HUES6 (cell line): ENCODE results near the gene LMNB1.
A peak's percentile ranks its signal among the peaks of the same experiment; 100 is the strongest.
"Not testable (repeated sequence)": the region's sequence is repeated elsewhere in the genome, so short reads cannot be mapped to it uniquely, and the experiment has no call there.

Source experiments
- H3K27ac ChIP-seq: 2 replicates; pipeline ENCODE4 v1.7.0; 2013; ENCODE audit warnings: low read depth, mild to moderate bottlenecking, low read length, inconsistent platforms
- H3K27me3 ChIP-seq: 2 replicates; pipeline ENCODE4 v1.6.1; 2013; ENCODE audit warnings: low read length; ENCODE audit not compliant: control insufficient read depth, insufficient read depth
- H3K36me3 ChIP-seq: 2 replicates; pipeline ENCODE4 v1.6.1; 2013; ENCODE audit warnings: low read length; ENCODE audit not compliant: control insufficient read depth, insufficient read depth
- H3K4me1 ChIP-seq: 2 replicates; pipeline ENCODE4 v1.6.1; 2013; ENCODE audit warnings: low read length; ENCODE audit not compliant: control insufficient read depth, insufficient read depth
- H3K4me3 ChIP-seq: 2 replicates; pipeline ENCODE4 v1.5.1; 2013; ENCODE audit warnings: low read depth, low read length
- H3K9ac ChIP-seq: one replicate; pipeline ENCODE4 v1.6.1; 2013; ENCODE audit warnings: mild to moderate bottlenecking, low read length
- H3K9me3 ChIP-seq: 2 replicates; pipeline ENCODE4 v1.6.1; 2013; ENCODE audit warnings: low read depth, low read length; ENCODE audit not compliant: control insufficient read depth, insufficient read depth

LMNB1 gene

DNA sequence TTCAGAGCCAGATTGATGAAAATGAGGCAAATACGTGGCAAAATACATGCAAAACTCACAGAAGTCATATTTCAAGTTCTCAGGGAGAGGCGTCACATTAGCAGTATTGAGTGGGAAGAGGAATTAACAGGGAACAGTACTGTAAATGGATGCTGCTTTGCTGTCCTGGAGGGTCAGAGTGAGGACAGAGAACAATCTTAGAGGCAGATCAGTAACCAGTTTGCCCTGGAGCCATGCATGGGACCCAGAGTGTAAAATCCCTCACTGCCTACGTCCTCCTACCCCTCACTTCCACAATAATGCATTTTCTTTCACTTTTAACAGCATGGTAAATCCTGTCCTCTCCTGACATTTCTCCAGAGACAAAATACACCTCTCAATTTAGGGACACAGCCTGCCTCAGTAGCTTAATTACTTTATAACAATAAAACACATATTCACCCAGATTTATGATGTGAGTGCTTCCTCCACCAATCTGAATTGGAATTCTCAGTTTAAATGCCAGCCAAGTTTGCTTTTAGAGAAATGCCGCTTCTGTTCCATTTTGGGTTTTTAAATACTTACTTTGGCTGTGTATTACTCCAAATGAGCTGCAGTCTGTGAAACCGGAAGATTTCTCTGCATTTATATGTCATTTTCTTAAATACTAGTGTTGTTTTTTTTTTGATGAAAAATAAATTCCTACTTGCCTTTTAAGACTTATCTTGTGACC lies 70.0 kb downstream of the LMNB1 start:
- no peaks in the 10 kb centered on the region for H3K27me3 ChIP-seq
- H3K4me3 ChIP-seq: peak overlapping the region; percentile 57
- no peaks in the 10 kb centered on the region for H3K36me3 ChIP-seq
- peak overlapping the region; percentile 81; the same call in 1 of the 2 replicates for H3K27ac ChIP-seq
- H3K9me3 ChIP-seq: no peaks in the 10 kb centered on the region
- peak overlapping the region; percentile 73 for H3K9ac ChIP-seq
- peaks cover 48% of the 10 kb centered on the region for H3K4me1 ChIP-seq

GRCh38 chr5:126847456-126847820 lies 70.5 kb downstream of the LMNB1 start:
- H3K4me3 ChIP-seq: no peak overlapping the region
- H3K9ac ChIP-seq: peak overlapping the region; percentile 27
- no peaks in the 10 kb centered on the region for H3K9me3 ChIP-seq
- H3K4me1 ChIP-seq: peaks cover 54% of the 10 kb centered on the region
- 0 out of 2 replicates have a peak overlapping the region, but pooled peaks have one; percentile 24 for H3K27ac ChIP-seq
- H3K27me3 ChIP-seq: no peaks in the 10 kb centered on the region
- H3K36me3 ChIP-seq: no peaks in the 10 kb centered on the region

DNA sequence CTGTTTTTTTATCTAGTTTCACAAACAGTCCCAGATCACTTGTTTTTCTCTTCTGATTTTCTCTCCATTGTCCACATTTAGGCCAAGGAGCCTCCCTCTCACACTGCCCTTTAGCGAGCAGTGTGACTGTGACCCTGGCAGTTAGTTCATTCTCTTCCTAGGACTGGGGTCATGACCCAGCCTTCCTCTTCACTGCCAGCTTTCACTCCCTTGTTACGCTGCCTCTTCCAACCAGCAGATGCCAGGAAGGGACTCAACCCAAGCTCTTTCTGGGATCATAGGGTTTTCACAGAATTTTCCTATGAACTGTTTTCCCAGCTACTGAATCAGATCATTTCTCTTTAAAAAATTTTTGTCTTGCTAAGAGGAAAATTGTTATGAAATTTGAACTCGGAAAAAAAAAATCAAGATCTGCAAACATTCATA lies 70.9 kb downstream of the LMNB1 start:
- H3K9me3 ChIP-seq: no peaks in the 10 kb centered on the region
- no peaks in the 10 kb centered on the region for H3K27me3 ChIP-seq
- no peak overlapping the region for H3K4me3 ChIP-seq
- no peaks in the 10 kb centered on the region for H3K36me3 ChIP-seq
- peak overlapping the region; percentile 27 for H3K9ac ChIP-seq
- H3K4me1 ChIP-seq: peaks cover 56% of the 10 kb centered on the region
- 0 out of 2 replicates have a peak overlapping the region, but pooled peaks have one; percentile 24 for H3K27ac ChIP-seq

DNA sequence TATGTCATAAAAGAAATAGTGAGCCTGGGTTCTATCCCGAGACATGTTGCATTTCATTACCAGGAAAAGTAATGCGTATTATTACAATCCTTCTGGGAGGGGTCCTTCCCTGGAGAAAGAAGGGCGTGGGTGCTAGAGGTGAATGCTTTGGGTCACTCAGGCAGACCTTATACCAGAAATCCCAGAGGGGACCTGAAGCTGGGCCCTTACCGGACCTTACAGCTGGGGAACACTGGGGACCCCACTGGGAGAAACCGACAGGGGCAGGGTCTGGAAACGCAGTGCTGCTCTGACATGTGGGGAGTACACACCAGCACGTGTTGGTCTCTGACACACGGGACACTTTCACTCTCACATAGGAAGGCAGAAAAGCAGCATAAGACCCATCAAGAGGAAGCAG lies 71.3 kb downstream of the LMNB1 start:
- Histone ChIP-seq H3K9ac (no peak overlapping the region), H3K27me3 (no peaks in the 10 kb centered on the region)

DNA sequence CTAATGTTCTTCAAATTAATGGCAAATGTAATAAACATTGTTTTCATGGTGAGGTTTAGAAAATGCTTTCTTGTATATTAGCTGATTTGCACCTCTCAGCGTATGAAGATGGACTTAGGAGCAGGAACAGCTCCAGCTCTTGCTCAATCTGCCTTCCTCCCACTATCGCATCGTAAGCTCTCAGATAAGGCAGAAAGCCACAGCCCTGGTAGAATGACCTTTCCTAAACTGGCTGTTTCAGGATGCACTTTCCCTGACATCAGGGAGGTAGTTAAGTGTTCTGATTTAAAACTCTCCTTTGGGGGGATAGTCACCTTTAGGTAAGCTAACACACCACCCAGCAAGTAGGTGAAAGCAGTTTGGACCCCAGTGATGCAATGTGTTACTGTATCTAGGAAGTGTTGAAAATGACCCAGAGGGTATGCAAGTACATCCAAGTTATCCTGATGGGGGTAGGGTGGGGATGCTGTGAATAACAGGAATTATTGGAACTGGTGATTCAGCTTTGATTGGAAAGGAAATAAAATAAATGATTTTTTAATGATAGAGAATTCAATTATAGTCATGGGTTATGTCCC lies 72.3 kb downstream of the LMNB1 start:
- Histone ChIP-seq H3K27me3 (no peaks in the 10 kb centered on the region), H3K9ac (no peak overlapping the region), H3K9me3 (no peaks in the 10 kb centered on the region), H3K4me3 (no peak overlapping the region), H3K4me1 (peaks cover 57% of the 10 kb centered on the region), H3K27ac (no peak overlapping the region), H3K36me3 (no peaks in the 10 kb centered on the region; the same call in 1 of the 2 replicates)

More for the DNA sequence above, 71.3 kb downstream of the LMNB1 start:
- Histone ChIP-seq H3K36me3 (no peaks in the 10 kb centered on the region), H3K4me3 (no peak overlapping the region), H3K4me1 (peaks cover 57% of the 10 kb centered on the region), H3K9me3 (no peaks in the 10 kb centered on the region), H3K27ac (no peak overlapping the region)

- no peak overlapping the region for H3K9ac ChIP-seq
- H3K36me3 ChIP-seq: peaks cover 8% of the 10 kb centered on the region
- H3K4me3 ChIP-seq: no peak overlapping the region
- peaks cover 50% of the 10 kb centered on the region for H3K4me1 ChIP-seq
- no peak overlapping the region for H3K27ac ChIP-seq
- H3K27me3 ChIP-seq: no peaks in the 10 kb centered on the region
- peaks cover 4% of the 10 kb centered on the region; the same call in 1 of the 2 replicates for H3K9me3 ChIP-seq
Measured at GRCh38 chr5:126851501-126852011, 74.6 kb downstream of the LMNB1 start.

GRCh38 chr5:126852091-126852571 lies 75.2 kb downstream of the LMNB1 start:
- H3K36me3 ChIP-seq: peaks cover 8% of the 10 kb centered on the region
- H3K4me3 ChIP-seq: no peak overlapping the region
- H3K4me1 ChIP-seq: peaks cover 47% of the 10 kb centered on the region
- peaks cover 4% of the 10 kb centered on the region; the same call in 1 of the 2 replicates for H3K9me3 ChIP-seq
- H3K27ac ChIP-seq: no peak overlapping the region
- no peak overlapping the region for H3K9ac ChIP-seq
- H3K27me3 ChIP-seq: no peaks in the 10 kb centered on the region

DNA sequence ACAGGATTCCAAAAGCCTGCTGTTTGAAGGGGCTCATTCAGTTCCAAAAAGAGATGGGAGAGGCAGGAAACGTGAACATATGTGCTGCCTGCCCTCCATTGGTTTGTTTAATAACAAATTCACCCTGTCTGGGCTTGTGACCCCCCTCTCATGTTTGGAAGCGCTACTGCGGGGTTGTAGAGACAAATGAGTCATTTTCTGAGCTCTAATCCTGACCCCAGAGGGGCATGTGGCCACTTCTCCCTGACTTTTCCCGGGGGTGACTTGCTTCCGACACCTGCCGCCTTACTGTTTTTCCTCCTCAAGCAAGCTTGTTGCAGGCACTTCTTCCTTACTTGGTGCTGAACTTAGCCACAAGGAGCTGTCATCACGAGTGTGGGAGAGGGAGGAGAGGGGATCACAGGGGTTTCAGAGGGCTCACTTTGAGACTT lies 75.9 kb downstream of the LMNB1 start:
- Histone ChIP-seq H3K36me3 (peaks cover 8% of the 10 kb centered on the region), H3K9me3 (peaks cover 4% of the 10 kb centered on the region; the same call in 1 of the 2 replicates), H3K9ac (no peak overlapping the region), H3K4me3 (no peak overlapping the region), H3K4me1 (peaks cover 47% of the 10 kb centered on the region), H3K27me3 (no peaks in the 10 kb centered on the region), H3K27ac (no peak overlapping the region)

DNA sequence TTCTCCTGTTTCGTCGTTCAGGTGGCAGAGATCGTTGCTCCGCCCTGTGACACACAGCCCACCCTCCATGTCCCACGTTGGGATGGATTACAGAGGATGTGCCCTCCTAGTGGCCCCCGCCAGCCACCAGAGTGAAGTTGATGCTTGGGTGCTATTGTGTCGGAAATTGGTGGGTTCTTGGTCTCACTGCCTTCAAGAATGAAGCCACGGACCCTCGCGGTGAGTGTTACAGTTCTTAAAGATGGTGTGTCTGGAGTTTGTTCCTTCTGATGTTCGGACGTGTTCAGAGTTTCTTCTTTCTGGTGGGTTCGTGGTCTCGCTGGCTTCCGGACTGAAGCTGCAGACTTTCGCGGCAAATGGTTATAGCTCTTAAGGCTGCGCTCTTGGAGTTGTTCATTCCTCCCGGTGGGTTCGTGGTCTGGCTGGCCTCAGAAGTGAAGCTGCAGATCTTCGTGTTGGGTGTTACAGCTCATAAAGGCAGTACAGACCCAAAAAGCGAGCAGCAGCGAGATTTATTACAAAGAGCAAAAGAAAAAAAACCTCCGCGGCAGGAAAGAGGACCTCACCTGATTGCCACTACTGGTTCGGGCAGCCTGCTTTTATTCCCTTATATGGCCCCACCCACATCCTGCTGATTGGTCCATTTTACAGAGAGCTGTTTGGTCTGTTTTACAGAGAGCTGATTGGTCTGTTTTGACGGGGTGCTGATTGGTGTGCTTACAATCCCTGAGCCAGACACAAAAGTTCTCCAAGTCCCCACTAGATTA lies 76.8 kb downstream of the LMNB1 start:
- not testable (repeated sequence) for H3K9me3 ChIP-seq, H3K27me3 ChIP-seq
- H3K4me1 ChIP-seq: peaks cover 45% of the 10 kb centered on the region

GRCh38 chr5:126854526-126855110 lies 77.7 kb downstream of the LMNB1 start:
- H3K27ac ChIP-seq: no peak overlapping the region
- no peak overlapping the region for H3K9ac ChIP-seq
- H3K27me3 ChIP-seq: no peaks in the 10 kb centered on the region
- H3K36me3 ChIP-seq: peaks cover 8% of the 10 kb centered on the region
- H3K9me3 ChIP-seq: peaks cover 4% of the 10 kb centered on the region; the same call in 1 of the 2 replicates
- H3K4me1 ChIP-seq: peaks cover 39% of the 10 kb centered on the region
- H3K4me3 ChIP-seq: no peak overlapping the region

More for the DNA sequence above, 76.8 kb downstream of the LMNB1 start:
- H3K36me3 ChIP-seq, H3K9ac ChIP-seq, H3K27ac ChIP-seq, H3K4me3 ChIP-seq: not testable (repeated sequence)
